Dermis lymphatic vessel endothelial cell (primary cell): ENCODE results near the gene EHMT1. TPM values are rescaled to one million over a fixed set of nuclear protein-coding genes. Genes with fewer than 3 reads are reported as not detected.

ENCODE experiments used
- total RNA-seq: library from RNA; depleted of rRNA; stranded (reverse); fragments of >200 nt; gene quantifications from 2 replicates; pipeline ENCODE4 v1.2.1, GENCODE V29; 2014

The EHMT1 gene
- total RNA-seq, result 38.0 and 43.2 TPM in 2 replicates

DNA sequence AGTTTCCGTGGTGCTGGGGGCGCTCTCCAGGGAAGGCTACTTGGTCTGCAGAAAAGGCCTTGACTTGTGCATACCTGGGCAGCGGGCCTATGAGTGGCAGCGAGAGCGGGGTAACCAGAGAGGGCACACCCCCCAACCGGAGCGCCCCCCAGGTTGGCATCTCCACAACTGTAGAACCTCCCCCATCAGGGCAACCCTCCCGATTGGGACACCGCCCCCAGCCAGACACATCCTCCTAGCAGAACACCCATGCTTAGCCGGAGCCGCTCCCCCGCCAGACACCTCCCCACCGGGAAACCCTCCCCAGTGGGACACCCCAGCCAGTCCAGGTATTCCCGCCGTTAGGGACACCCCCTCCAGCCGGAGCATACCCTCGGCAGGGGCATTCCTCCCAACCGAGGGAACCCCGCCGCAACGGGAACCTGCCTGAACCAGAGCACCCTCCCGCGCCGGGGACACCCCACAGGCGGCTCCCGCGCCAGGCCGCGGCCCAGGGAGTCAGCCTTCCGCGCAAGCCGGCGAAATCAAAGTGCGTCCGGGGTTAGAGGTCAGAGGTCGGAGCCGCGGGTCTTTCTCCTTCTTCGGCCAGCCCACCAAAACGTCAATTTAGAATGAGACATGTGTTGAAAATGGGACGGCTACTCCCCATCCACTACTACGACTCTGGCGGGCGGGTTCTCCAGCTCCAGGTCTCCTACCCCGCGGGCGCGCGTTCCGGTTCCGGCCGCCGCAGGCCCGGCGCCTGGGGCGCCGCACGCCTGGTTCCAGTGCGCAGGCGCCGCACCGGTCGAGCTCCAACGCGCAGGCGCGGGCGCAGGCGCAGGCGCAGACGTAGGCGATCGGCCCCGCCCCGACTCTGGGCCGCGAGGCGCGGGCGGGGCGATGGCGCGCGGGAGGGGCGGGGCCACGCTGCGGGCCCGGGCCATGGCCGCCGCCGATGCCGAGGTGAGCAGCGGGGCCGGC, at the start of gene EHMT1:
EHMT1 (plus strand) TSS at position 901 of the 963 bp plus-strand sequence; CDS start at position 925, 24 bp downstream.

DNA sequence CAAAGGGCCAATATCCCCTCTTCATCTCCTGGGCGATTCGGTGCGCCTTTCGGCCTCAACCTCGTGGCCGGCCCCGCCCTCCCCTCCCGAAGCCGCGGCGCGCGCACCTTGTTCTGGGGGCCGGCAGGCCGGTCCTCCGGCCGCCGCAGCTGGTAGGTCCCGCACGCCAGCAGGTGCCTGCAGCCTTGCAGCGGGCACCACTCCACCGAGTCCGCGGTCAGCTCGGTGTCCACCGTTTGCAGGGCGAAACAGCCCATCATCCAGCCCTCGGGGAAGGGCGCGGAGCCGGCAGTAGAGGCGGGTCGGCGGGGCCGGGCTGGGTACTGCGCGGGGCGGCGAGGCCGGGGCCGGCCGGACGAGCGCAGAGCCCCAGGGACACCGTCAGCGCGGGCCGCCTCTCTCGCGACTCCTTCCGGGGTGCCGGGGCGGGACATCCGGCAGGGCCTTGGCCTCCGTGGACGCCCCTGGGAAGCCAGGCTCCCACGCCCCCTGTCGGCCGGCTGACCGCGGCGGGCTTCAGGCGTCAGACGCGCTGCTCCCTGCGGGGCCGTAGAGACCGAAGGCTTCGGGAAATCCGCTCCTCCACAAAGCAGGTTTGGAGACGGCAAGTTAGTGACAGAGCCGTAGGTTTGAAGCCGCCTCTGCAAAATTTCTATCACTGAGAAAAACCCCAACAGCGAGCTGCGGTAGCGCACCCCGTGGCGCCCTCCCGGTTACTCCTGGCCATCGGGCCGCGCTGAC, 40.1 kb upstream of the EHMT1 start, which contains the start of gene DPH7:
DPH7 (minus strand) TSS at position 408 of the 741 bp plus-strand sequence; CDS start at position 260, 148 bp downstream.

GRCh38 chr9:137590469-137591383, 28.1 kb upstream of the EHMT1 start, which contains the start of gene ZMYND19:
Gene ZMYND19 (minus strand): TSS chr9:137590512. CDS start chr9:137590263, 249 bp downstream.

DNA sequence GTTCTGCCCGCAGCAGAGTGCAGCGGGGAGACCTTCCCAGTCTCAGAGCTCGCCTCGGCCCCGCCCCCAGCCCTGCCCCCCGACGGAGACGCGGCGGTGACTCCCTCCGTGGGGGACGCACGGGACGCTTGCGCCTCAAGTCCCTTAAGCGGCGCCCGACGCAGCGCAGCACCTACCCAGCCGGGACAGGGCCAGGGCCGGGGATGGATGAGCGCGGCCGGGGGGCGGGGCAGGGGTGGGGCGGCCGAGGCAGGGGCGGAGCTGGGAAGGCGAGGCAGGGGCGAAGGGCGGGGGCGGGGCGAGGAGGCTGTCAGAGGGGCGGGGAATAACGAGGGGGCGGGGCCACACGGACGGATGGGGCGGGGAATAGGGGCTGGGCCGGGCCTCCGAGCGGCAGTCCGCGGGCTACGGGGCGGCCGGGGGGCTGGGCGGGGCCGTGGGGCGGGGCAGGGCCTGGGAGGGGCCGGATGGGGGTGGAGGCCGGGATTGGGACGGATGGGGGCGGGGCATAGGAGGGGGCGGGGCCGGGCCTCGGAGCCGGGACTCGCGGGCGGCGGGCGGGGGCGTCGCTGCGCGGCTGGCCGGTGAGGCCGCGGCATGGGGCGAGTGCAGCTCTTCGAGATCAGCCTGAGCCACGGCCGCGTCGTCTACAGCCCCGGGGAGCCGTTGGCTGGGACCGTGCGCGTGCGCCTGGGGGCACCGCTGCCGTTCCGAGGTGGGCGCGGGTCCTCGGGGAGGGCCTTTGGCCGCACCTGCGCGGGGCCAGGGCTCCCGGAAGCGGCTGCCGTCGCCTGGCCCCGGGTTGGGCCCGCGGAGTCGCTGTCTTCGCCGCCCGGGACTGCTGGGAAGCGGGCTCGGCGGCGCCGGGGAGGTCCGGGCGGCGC, 13.4 kb upstream of the EHMT1 start, which contains the start of gene ARRDC1:
ARRDC1 (plus strand) TSS at position 566 of the 884 bp plus-strand sequence; CDS start at position 598, 32 bp downstream.

DNA sequence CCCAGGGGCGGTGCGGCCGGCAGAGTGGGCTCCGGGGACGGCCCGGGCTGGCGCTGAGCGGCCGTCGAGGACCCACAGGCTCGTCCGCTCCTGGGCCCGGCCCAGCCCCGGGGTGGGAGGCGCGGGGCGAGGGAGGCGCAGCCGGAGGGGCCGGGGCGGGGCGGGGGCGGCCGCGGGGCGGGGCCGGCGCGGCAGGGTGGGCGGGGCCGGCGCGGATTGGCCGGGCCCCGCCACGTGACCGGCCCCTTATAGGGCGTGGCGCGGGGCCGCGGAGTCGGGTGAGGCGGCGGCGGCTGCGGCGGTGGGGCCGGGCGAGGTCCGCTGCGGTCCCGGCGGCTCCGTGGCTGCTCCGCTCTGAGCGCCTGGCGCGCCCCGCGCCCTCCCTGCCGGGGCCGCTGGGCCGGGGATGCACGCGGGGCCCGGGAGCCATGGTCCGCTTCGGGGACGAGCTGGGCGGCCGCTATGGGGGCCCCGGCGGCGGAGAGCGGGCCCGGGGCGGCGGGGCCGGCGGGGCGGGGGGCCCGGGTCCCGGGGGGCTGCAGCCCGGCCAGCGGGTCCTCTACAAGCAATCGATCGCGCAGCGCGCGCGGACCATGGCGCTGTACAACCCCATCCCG, 258.8 kb downstream of the EHMT1 start, which contains the start of gene CACNA1B:
CACNA1B (plus strand) TSS at position 277 of the 617 bp plus-strand sequence; CDS start at position 429, 152 bp downstream.

Other genes with a start within 250 kb of the EHMT1 start
- 13.8 and 14.6 TPM in 2 replicates for gene EXD3, start 195.8 kb upstream of the EHMT1 start, total RNA-seq
- 0.95 and 2.3 TPM in 2 replicates for gene NOXA1, start 195.6 kb upstream of the EHMT1 start, total RNA-seq
- 0.17 and 0.33 TPM in 2 replicates for gene ENTPD8, start 177.6 kb upstream of the EHMT1 start, total RNA-seq
- gene NSMF, start 159.7 kb upstream of the EHMT1 start, total RNA-seq, result 13.0 and 16.5 TPM in 2 replicates
- gene PNPLA7, start 68.6 kb upstream of the EHMT1 start, total RNA-seq, result 0.34 and 0.65 TPM in 2 replicates
- 35.9 and 45.6 TPM in 2 replicates for gene MRPL41, start 67.1 kb upstream of the EHMT1 start, total RNA-seq
- gene DPH7, start 40.1 kb upstream of the EHMT1 start, total RNA-seq, result 13.5 and 17.0 TPM in 2 replicates
- gene ZMYND19, start 28.5 kb upstream of the EHMT1 start, total RNA-seq, result 10.0 and 11.8 TPM in 2 replicates
- gene ARRDC1, start 13.3 kb upstream of the EHMT1 start, total RNA-seq, result 23.4 and 26.7 TPM in 2 replicates